Hematopoietic multipotent progenitor cell (in vitro differentiated cells): Measurements from ENCODE around the gene MCRIP2. TPM values are rescaled to one million over a fixed set of nuclear protein-coding genes. Genes with fewer than 3 reads are reported as not detected.
A peak's percentile ranks its signal among the peaks of the same experiment; 100 is the strongest.

Source experiments
- DNase-seq, 3 donors: peaks; one replicate each; pipeline ENCODE4 v3.0.0-alpha.2; 2011 to 2015; ENCODE audit warnings: low read depth in 2 of 3, low spot score in 2 of 3
- total RNA-seq: library from RNA; depleted of rRNA; stranded (reverse); fragments of >200 nt; gene quantifications from one replicate; pipeline ENCODE4 v1.2.3, GENCODE V29; 2012

Gene MCRIP2
- total RNA-seq, 1 donor, result 20.5 TPM

- no peak for DNase-seq
Measured at GRCh38 chr16:631808-632358, 9.7 kb upstream of the MCRIP2 start.

- DNase-seq, result no peak
Measured at GRCh38 chr16:632486-633335, 8.9 kb upstream of the MCRIP2 start.

- no peak for DNase-seq
Measured at GRCh38 chr16:633336-634050, 8.1 kb upstream of the MCRIP2 start.

- DNase-seq, result no peak
Measured at GRCh38 chr16:634051-634670, 7.5 kb upstream of the MCRIP2 start.

- no peak for DNase-seq
Measured at GRCh38 chr16:634996-635395, 6.6 kb upstream of the MCRIP2 start.

- DNase-seq, result no peak
Measured at GRCh38 chr16:635573-636205, 5.9 kb upstream of the MCRIP2 start.

GRCh38 chr16:636206-637080, 5.2 kb upstream of the MCRIP2 start, which contains the start of gene METTL26:
METTL26 (minus strand) TSS chr16:636305; CDS start chr16:636290, 15 bp downstream.
- peak; percentile 93 to 96 (median 94) for DNase-seq

- DNase-seq, result peak in 2 of 3 donors; percentile 33 to 93
Measured at GRCh38 chr16:637081-638018, 4.3 kb upstream of the MCRIP2 start.

- DNase-seq, result no peak
Measured at GRCh38 chr16:638034-638543, 3.5 kb upstream of the MCRIP2 start.

- no peak for DNase-seq
Measured at GRCh38 chr16:638836-639235, 2.8 kb upstream of the MCRIP2 start.

- no peak for DNase-seq
Measured at GRCh38 chr16:640614-641013, 1.0 kb upstream of the MCRIP2 start.

- DNase-seq, result peak in 1 of 3 donors; percentile 13
Measured at GRCh38 chr16:642189-643049, 791 bp downstream of the MCRIP2 start.

- no peak for DNase-seq
Measured at GRCh38 chr16:643050-643368, 1.4 kb downstream of the MCRIP2 start.

- no peak for DNase-seq
Measured at GRCh38 chr16:644556-644955, 2.9 kb downstream of the MCRIP2 start.

- no peak for DNase-seq
Measured at GRCh38 chr16:645852-646678, 4.4 kb downstream of the MCRIP2 start.

GRCh38 chr16:646679-647172, 5.1 kb downstream of the MCRIP2 start:
- no peak for DNase-seq
